Liver (tissue), 3 donors: Measurements from ENCODE around the gene DUSP21.

Experiments used
- CTCF ChIP-seq: fragments of 150-350 bp; IDR thresholded peaks from 2 replicates; pipeline ENCODE4 v1.5.1; 2017; ENCODE audit warnings: improper control_type of control experiment, low read depth, low read length; ENCODE audit not compliant: missing input control
- FOXA1 ChIP-seq: IDR thresholded peaks from 2 replicates; pipeline ENCODE4 v1.6.1; 2016; ENCODE audit warnings: antibody characterized with exemption
- HNF4A ChIP-seq, 2 donors: conservative IDR thresholded peaks; 2 replicates each; pipeline ENCODE4 v1.6.1; 2016; ENCODE audit warnings: antibody characterized with exemption in 2 of 2, mild to moderate bottlenecking in 2 of 2
- JUND ChIP-seq, 2 donors: IDR thresholded peaks; 2 replicates each; pipeline ENCODE4 v1.6.1; 2016; ENCODE audit warnings: antibody characterized with exemption in 2 of 2
- MAX ChIP-seq: IDR thresholded peaks from 2 replicates; pipeline ENCODE4 v1.6.1; 2016; ENCODE audit warnings: antibody characterized with exemption
- NR2F2 ChIP-seq: IDR thresholded peaks from 2 replicates; pipeline ENCODE4 v1.6.1; 2016; ENCODE audit warnings: antibody characterized with exemption
- RAD21 ChIP-seq, 2 donors: IDR thresholded peaks; 2 replicates each; pipeline ENCODE4 v1.6.1; 2016; ENCODE audit warnings: antibody characterized with exemption in 2 of 2, mild to moderate bottlenecking in 2 of 2
- REST ChIP-seq: IDR thresholded peaks from 2 replicates; pipeline ENCODE4 v1.6.1; 2016; ENCODE audit warnings: antibody characterized with exemption, mild to moderate bottlenecking
- TAF1 ChIP-seq: conservative IDR thresholded peaks from 2 replicates; pipeline ENCODE4 v1.6.1; 2016; ENCODE audit warnings: antibody characterized with exemption, mild to moderate bottlenecking
- YY1 ChIP-seq: IDR thresholded peaks from 2 replicates; pipeline ENCODE4 v1.6.1; 2016; ENCODE audit warnings: antibody characterized with exemption, mild to moderate bottlenecking
- TF ChIP-seq, protein P1 (sequence below): IDR thresholded peaks from 2 replicates; pipeline ENCODE4 v1.6.1; 2016; ENCODE audit warnings: antibody characterized with exemption
- donor health status: healthy.
- donor health status: healthy.

GRCh38 chrX:44816367-44816766 is 27.5 kb upstream of the DUSP21 start:
- TF ChIP-seq RAD21 (IDR thresholded peaks at IDR 0.05) (no peak), TAF1 (no peak), CTCF (no peak), HNF4A (conservative IDR thresholded peaks at IDR 0.05) (no peak), JUND (IDR thresholded peaks at IDR 0.05) (no peak), REST (no peak), FOXA1 (no peak), MAX (no peak), YY1 (no peak), NR2F2 (no peak)
- TF ChIP-seq, protein P1, sequence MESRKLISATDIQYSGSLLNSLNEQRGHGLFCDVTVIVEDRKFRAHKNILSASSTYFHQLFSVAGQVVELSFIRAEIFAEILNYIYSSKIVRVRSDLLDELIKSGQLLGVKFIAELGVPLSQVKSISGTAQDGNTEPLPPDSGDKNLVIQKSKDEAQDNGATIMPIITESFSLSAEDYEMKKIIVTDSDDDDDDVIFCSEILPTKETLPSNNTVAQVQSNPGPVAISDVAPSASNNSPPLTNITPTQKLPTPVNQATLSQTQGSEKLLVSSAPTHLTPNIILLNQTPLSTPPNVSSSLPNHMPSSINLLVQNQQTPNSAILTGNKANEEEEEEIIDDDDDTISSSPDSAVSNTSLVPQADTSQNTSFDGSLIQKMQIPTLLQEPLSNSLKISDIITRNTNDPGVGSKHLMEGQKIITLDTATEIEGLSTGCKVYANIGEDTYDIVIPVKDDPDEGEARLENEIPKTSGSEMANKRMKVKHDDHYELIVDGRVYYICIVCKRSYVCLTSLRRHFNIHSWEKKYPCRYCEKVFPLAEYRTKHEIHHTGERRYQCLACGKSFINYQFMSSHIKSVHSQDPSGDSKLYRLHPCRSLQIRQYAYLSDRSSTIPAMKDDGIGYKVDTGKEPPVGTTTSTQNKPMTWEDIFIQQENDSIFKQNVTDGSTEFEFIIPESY, result no peak
